H1 (cell line): ENCODE measurements around the gene CASKIN2. TPM values are rescaled to one million over a fixed set of nuclear protein-coding genes. Genes with fewer than 3 reads are reported as not detected.

ENCODE experiments used
- ASH2L ChIP-seq: fragments of 200-600, 300-600 bp; sonication (generic); IDR thresholded peaks from one replicate; pipeline ENCODE4 v1.7.1; 2017; ENCODE audit warnings: low read length
- BACH1 ChIP-seq: IDR thresholded peaks from 2 replicates; pipeline ENCODE4 v1.6.1; 2012; ENCODE audit warnings: low read length, improper control_type of control experiment
- CBX8 ChIP-seq: fragments of 300-800, 300-1000 bp; sonication (generic); IDR thresholded peaks from 2 replicates; pipeline ENCODE4 v1.7.1; 2016; ENCODE audit warnings: low read depth, low read length, borderline replicate concordance
- MAFK ChIP-seq: IDR thresholded peaks from 2 replicates; pipeline ENCODE4 v1.6.1; 2012; ENCODE audit warnings: low read depth, mild to moderate bottlenecking, improper control_type of control experiment, low read length
- POLR2AphosphoS5 ChIP-seq: IDR thresholded peaks from 2 replicates; pipeline ENCODE4 v1.6.1; 2011; ENCODE audit warnings: low read depth, low read length
- RNF2 ChIP-seq: fragments of 200-900, 300-1000 bp; sonication (generic); IDR thresholded peaks from 2 replicates; pipeline ENCODE4 v1.7.1; 2016; ENCODE audit warnings: borderline replicate concordance, low read depth, mild to moderate bottlenecking, antibody characterized with exemption, low read length; ENCODE audit not compliant: poor library complexity, severe bottlenecking; ENCODE audit errors: missing control alignments
- SIN3A ChIP-seq, 2 experiments: IDR thresholded peaks in 1 of 2; conservative IDR thresholded peaks in 1 of 2; 2 replicates each; pipeline ENCODE4 v1.6.1; 2011 to 2012; ENCODE audit warnings: low read length in 2 of 2, improper control_type of control experiment in 1 of 2, low read depth in 1 of 2, mild to moderate bottlenecking in 1 of 2
- TBP ChIP-seq: IDR thresholded peaks from 2 replicates; pipeline ENCODE4 v1.6.1; 2011; ENCODE audit warnings: low read depth, low read length, improper control_type of control experiment
- polyA plus RNA-seq, 7 experiments: library from polyadenylated mRNA; depleted of rRNA in 3 of 7; stranded (reverse) in 5 of 7; unstranded in 2 of 7; fragments of >200 nt in 5 of 7; fragments of 200-250 nt in 2 of 7; gene quantifications; 1 replicate in 5 of 7; 2 replicates in 1 of 7; 4 replicates in 1 of 7; pipeline versions ENCODE4 v1.2.1 to v1.2.3, GENCODE V29; 2011 to 2013; ENCODE audit warnings: missing spikeins in 2 of 7, mixed read lengths in 2 of 7
- total RNA-seq: library from RNA; stranded (reverse); fragmentation: NEBNext Ultra II Directional; extraction: Animal tissue kit (Norgen Biotek cat#: 25700); gene quantifications from 2 replicates; pipeline ENCODE4 v1.2.1, GENCODE V29; 2021

The CASKIN2 gene
- total and polyA plus RNA-seq, 2 of the 8 experiments (the other 6 are each of a cell fraction or from before 2014, with no cell fraction given), result 6.7 to 32.3 TPM

DNA sequence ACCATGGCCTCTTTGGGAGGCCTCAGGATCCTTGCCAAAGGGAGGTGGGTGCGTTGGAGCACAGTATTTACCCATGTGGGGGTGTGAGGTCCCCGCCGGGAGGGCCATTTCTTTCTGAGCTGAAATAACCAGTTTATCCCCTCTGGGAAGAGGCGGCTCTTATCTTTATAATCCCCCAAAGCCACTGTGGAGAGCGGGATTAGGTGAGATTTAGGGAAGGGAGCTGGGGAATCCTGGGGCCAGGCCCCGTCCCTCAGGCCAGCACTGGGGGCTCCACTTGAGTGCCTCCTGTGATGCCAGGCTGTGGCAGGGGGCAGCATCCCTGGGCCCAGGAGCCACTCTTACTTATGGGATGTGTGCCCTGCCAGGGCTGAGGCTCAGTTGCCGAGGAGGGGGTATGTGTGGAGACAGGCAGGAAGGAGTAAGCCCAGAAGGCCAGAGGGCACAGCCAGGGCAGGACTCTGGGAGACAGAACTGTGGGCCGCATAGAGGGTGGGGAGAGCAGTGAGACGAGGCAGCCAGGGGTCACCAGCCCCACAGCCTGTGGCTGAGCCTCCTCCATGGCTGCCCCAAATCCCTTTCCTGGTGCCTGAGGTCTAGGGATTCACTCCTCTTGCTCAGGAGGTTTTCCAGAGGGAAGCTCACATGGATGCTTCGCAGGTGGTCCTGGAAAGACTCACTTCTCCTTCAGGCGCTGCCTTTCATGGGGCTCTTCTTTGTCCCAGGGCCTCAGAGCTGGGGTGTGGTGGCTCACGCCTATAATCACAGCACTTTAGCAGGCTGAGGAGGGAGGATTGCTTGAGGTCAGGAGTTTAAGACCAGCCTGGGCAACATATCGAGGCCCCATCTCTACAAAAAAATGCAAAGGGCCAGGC is 33.9 kb downstream of the CASKIN2 start (continued):
- TF ChIP-seq SIN3A (conservative IDR thresholded peaks at IDR 0.05 in 1 of 2, IDR thresholded peaks at IDR 0.05 in 1 of 2; ENCODE audit: low read depth in 1 of 2, low read length in 2 of 2), result no peak
- no peak for TF ChIP-seq CBX8
- TF ChIP-seq TBP, result no peak
- no peak for TF ChIP-seq POLR2AphosphoS5
- TF ChIP-seq ASH2L, result no peak
- TF ChIP-seq BACH1, result no peak
- TF ChIP-seq RNF2, result no peak
- TF ChIP-seq MAFK, result no peak
